GM12873 (cell line): ENCODE data around the gene SULT1A1.

Experiments
- CTCF ChIP-seq: IDR thresholded peaks from 2 replicates; pipeline ENCODE4 v1.5.1; 2012; ENCODE audit warnings: low read depth, mild to moderate bottlenecking, moderate library complexity, low read length, control low read depth; ENCODE audit not compliant: insufficient read depth; ENCODE audit errors: missing control alignments

SULT1A1 gene

GRCh38 chr16:28575446-28576109 is 34.3 kb downstream of the SULT1A1 start:
- TF ChIP-seq CTCF: no peak

- no peak for TF ChIP-seq CTCF
Measured at GRCh38 chr16:28574925-28575324, 34.9 kb downstream of the SULT1A1 start.

- no peak for TF ChIP-seq CTCF
Measured at GRCh38 chr16:28573738-28574718, 35.8 kb downstream of the SULT1A1 start.

GRCh38 chr16:28572696-28573510 is 36.9 kb downstream of the SULT1A1 start:
- no peak for TF ChIP-seq CTCF

GRCh38 chr16:28569968-28570752 is 39.7 kb downstream of the SULT1A1 start:
- TF ChIP-seq CTCF: no peak

- TF ChIP-seq CTCF: no peak
Measured at GRCh38 chr16:28569021-28569420, 40.8 kb downstream of the SULT1A1 start.
